Activated naive CD8-positive, alpha-beta T cell treated with anti-CD3 and anti-CD28 coated beads, Interleukin-2, amount 50 U/mL, for 24 hours (primary cell): ENCODE measurements around the gene RASGRF1.
A peak's percentile ranks its signal among the peaks of the same experiment; 100 is the strongest.
"Not testable (repeated sequence)": the region's sequence is repeated elsewhere in the genome, so short reads cannot be mapped to it uniquely, and the experiment has no call there.

Experiments
- ATAC-seq: fragments of 150-1000 bp; cut with Tn5 transposase; one replicate; pipeline ENCODE4 v1.10.0; 2021
- DNase-seq: peaks from one replicate; pipeline ENCODE4 v3.0.0; 2021
- H3K27ac Mint-ChIP-seq: one replicate; pipeline ENCODE4 v1.8.0; 2021; ENCODE audit warnings: mild to moderate bottlenecking, mixed read lengths
- H3K27me3 Mint-ChIP-seq: one replicate; pipeline ENCODE4 v1.8.0; 2021; ENCODE audit warnings: mixed read lengths
- H3K36me3 Mint-ChIP-seq: one replicate; pipeline ENCODE4 v1.8.0; 2021; ENCODE audit warnings: low read depth, mixed read lengths
- H3K4me1 Mint-ChIP-seq: one replicate; pipeline ENCODE4 v1.8.0; 2021; ENCODE audit warnings: mixed read lengths
- H3K4me3 Mint-ChIP-seq: one replicate; pipeline ENCODE4 v1.8.0; 2021; ENCODE audit warnings: mild to moderate bottlenecking, moderate library complexity, mixed read lengths
- H3K9me3 Mint-ChIP-seq: one replicate; pipeline ENCODE4 v1.8.0; 2021; ENCODE audit warnings: mixed read lengths

Gene RASGRF1

DNA sequence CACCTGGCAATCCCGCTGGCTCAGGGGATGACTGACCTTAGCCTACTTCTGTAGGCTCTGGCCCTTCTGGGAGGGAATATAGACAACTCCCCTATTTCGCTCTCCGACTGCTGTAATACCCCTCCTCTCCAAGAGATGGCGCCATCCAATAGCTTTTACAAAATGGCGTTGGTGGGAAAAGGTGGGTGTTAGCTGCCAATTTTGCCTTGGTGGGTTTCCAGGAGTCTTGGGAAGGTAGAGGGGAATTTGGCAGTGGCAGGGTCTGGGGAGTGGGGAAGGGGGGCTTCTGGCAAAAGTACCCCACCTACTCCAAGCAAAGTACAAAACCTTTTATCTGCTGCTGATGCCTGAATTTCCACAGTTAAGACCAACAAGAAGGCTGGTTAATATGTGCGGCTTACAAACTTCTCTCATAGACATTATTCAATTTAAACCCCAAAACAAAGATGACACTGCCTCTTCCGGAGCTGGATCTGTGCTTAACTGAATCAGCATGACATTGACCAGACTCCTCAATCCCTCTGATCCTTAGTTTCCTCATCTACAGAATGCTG lies 62.1 kb downstream of the RASGRF1 start:
- Mint-ChIP-seq H3K27me3 (peaks cover 5% of the 10 kb centered on the region), H3K4me3 (no peak overlapping the region), H3K4me1 (no peaks in the 10 kb centered on the region), H3K9me3 (peaks cover 9% of the 10 kb centered on the region), H3K36me3 (no peaks in the 10 kb centered on the region), H3K27ac (no peak overlapping the region)
- ATAC-seq (no peak), DNase-seq (peak; percentile 50)

GRCh38 chr15:79027532-79028410 lies 62.8 kb downstream of the RASGRF1 start:
- H3K9me3 Mint-ChIP-seq = peaks cover 9% of the 10 kb centered on the region
- peaks cover 5% of the 10 kb centered on the region for H3K27me3 Mint-ChIP-seq
- no peaks in the 10 kb centered on the region for H3K4me1 Mint-ChIP-seq
- DNase-seq = no peak
- no peak for ATAC-seq
- no peak overlapping the region for H3K4me3 Mint-ChIP-seq
- H3K36me3 Mint-ChIP-seq = no peaks in the 10 kb centered on the region
- H3K27ac Mint-ChIP-seq = no peak overlapping the region

GRCh38 chr15:79025802-79026201 lies 64.8 kb downstream of the RASGRF1 start:
- DNase-seq (no peak), ATAC-seq (no peak)
- Mint-ChIP-seq H3K27ac (no peak overlapping the region), H3K27me3 (peaks cover 5% of the 10 kb centered on the region), H3K9me3 (peaks cover 9% of the 10 kb centered on the region), H3K4me3 (no peak overlapping the region), H3K36me3 (no peaks in the 10 kb centered on the region), H3K4me1 (no peaks in the 10 kb centered on the region)

DNA sequence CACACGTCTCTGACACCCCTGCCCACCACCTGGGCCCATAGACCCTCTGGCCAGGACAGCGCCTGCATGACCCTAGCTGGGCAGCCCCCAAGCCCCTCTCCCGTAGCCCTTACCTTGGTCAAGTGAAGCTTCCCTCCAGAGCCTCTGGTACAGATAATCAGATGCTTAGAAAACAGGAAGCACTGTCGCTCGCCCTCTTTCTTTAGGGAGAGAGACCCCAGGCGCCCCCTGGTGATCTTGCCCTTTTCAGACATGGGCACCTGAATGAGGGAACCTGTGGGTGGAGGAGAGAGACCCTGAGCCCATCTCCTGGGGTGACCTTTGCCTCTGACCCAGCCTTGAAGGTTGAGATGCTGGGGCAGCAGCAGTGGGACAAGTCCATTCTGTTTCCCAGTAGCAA lies 65.4 kb downstream of the RASGRF1 start:
- no peak overlapping the region for H3K27ac Mint-ChIP-seq
- H3K4me1 Mint-ChIP-seq = no peaks in the 10 kb centered on the region
- ATAC-seq (no peak), DNase-seq (peak; percentile 27)
- peaks cover 5% of the 10 kb centered on the region for H3K27me3 Mint-ChIP-seq
- H3K4me3 Mint-ChIP-seq = no peak overlapping the region
- H3K9me3 Mint-ChIP-seq = peaks cover 9% of the 10 kb centered on the region
- no peaks in the 10 kb centered on the region for H3K36me3 Mint-ChIP-seq

DNA sequence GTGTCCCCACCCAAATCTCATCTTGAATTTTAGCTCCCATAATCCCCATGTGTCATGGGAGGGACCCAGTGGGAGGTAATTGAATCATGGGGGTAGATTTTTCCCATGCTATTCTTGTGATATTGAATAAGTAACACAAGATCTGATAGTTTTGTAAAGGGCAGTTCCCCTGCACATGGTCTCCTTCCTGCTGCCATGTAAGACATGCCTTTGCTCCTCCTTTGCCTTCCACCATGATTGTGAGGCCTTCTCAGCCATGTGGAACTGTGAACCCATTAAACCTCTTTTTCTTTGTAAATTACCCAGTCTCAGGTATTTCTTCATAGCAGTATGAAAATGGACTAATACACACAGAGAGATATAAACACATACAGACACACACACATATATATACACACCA lies 66.1 kb downstream of the RASGRF1 start:
- DNase-seq, H3K9me3 Mint-ChIP-seq, H3K4me3 Mint-ChIP-seq, H3K27ac Mint-ChIP-seq, H3K4me1 Mint-ChIP-seq, H3K36me3 Mint-ChIP-seq, ATAC-seq, H3K27me3 Mint-ChIP-seq: not testable (repeated sequence)

DNA sequence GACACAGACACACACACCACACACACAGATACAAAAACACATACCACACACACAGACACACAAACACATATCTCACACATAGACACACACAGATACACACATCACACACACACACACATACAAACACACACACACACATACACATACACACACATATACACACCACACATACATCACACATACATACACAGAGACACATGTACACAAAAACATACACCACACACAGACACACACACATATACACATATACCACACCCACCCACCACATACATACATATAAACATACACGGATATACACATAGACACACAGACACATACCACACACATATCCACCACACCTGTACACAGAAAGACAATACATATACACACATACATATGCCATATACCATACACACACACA lies 66.7 kb downstream of the RASGRF1 start:
- Mint-ChIP-seq H3K36me3 (no peaks in the 10 kb centered on the region), H3K27ac (no peak overlapping the region), H3K4me1 (no peaks in the 10 kb centered on the region), H3K27me3 (peaks cover 5% of the 10 kb centered on the region), H3K4me3 (no peak overlapping the region), H3K9me3 (peaks cover 9% of the 10 kb centered on the region)
- no peak for ATAC-seq
- no peak for DNase-seq

GRCh38 chr15:79023546-79023890 lies 67.1 kb downstream of the RASGRF1 start:
- DNase-seq (no peak), ATAC-seq (no peak)
- H3K36me3 Mint-ChIP-seq = no peaks in the 10 kb centered on the region
- H3K4me1 Mint-ChIP-seq = peaks cover under 1% of the 10 kb centered on the region
- peaks cover 5% of the 10 kb centered on the region for H3K27me3 Mint-ChIP-seq
- no peak overlapping the region for H3K4me3 Mint-ChIP-seq
- H3K27ac Mint-ChIP-seq = no peak overlapping the region
- H3K9me3 Mint-ChIP-seq = peaks cover 9% of the 10 kb centered on the region

DNA sequence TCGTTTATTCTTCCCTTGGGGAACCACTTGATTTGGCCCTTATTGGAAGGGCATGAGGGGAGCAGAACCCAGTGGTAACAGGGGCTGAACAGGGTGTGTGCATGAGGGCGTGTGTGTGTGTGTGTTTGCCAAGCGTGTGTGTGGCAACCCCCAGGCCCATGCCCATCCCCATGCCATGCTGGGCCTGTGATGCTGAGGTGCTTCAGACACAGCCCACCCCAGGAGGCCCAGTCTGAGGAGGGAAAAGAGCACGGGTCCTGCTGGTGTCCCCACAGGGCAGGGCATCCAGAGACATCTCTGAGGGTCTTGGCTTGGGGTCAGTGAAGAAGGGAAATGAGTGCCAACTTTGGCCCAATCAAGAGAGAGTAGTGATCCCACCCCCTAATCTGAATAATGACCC lies 71.6 kb downstream of the RASGRF1 start:
- Mint-ChIP-seq H3K4me1 (peaks cover 1% of the 10 kb centered on the region), H3K4me3 (no peak overlapping the region), H3K9me3 (peaks cover 1% of the 10 kb centered on the region), H3K27me3 (no peaks in the 10 kb centered on the region), H3K27ac (no peak overlapping the region), H3K36me3 (no peaks in the 10 kb centered on the region)
- DNase-seq = no peak
- no peak for ATAC-seq

DNA sequence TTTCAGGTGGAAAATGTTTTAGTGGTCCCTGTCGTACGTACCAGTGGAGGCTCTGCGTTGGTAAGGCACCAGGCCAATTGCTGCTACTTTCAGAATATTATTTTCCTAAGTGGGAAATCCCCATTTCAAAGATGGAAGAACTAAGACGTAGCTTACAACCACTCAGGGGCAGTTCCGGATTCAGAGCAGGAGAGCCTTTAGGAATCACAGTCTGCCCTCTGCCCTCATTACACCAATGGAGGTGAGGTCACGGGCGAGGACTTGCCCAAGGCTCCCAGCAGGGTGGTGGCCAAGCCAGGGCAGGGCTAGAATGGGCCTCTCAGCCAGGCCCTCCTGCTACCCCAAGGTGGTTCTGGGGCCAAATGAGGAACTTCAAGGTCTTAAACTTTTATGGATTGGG lies 72.6 kb downstream of the RASGRF1 start:
- H3K4me3 Mint-ChIP-seq = no peak overlapping the region
- H3K36me3 Mint-ChIP-seq = no peaks in the 10 kb centered on the region
- ATAC-seq (no peak), DNase-seq (no peak)
- H3K9me3 Mint-ChIP-seq = no peaks in the 10 kb centered on the region
- peaks cover 1% of the 10 kb centered on the region for H3K4me1 Mint-ChIP-seq
- no peak overlapping the region for H3K27ac Mint-ChIP-seq
- no peaks in the 10 kb centered on the region for H3K27me3 Mint-ChIP-seq

GRCh38 chr15:79016527-79017170 lies 73.9 kb downstream of the RASGRF1 start:
- no peaks in the 10 kb centered on the region for H3K36me3 Mint-ChIP-seq
- ATAC-seq = no peak
- DNase-seq = no peak
- H3K9me3 Mint-ChIP-seq = no peaks in the 10 kb centered on the region
- H3K27ac Mint-ChIP-seq = no peak overlapping the region
- peaks cover 1% of the 10 kb centered on the region for H3K4me1 Mint-ChIP-seq
- H3K27me3 Mint-ChIP-seq = no peaks in the 10 kb centered on the region
- no peak overlapping the region for H3K4me3 Mint-ChIP-seq

DNA sequence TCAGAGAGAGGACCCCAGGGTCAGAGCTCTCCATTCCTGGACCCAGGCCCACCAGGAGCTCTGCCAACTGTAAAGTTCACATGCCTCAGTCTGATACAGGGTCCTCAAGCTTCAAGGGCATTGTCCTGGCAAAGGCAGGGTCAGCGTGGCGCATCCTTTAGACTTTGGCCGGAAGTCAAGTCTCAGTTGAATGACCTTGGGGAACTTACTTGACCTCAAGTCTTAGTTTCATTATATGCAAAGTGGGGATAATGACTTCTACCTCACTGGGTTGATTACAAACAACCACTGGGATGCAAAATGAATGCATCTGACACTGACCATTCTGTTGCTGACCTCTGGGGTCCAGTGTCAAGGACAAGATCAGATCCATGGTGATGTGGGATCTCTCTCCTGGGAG lies 75.2 kb downstream of the RASGRF1 start:
- Mint-ChIP-seq H3K27me3 (no peaks in the 10 kb centered on the region), H3K4me1 (peaks cover 1% of the 10 kb centered on the region), H3K36me3 (no peaks in the 10 kb centered on the region), H3K27ac (no peak overlapping the region), H3K4me3 (no peak overlapping the region), H3K9me3 (no peaks in the 10 kb centered on the region)
- ATAC-seq (no peak), DNase-seq (no peak)

DNA sequence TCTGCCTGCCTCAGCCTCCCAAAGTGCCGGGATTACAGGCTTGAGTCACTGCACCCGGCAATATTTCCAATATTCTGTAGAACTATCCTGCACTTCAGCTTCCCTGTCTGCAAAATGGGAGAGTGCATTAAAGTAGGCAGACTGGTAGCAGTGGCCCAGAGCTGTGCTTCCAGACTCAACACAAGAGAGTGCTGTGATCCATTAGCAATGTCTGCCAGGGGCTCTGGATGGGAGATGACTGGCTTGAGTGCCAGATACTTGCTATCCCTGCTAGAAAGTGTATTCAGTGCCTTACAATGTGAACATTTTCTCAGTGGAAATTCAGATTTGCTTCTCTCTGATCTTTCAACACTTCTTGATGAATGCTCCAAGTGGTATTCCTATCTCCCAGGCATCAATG lies 80.3 kb downstream of the RASGRF1 start:
- H3K9me3 Mint-ChIP-seq = no peaks in the 10 kb centered on the region
- no peaks in the 10 kb centered on the region for H3K36me3 Mint-ChIP-seq
- no peaks in the 10 kb centered on the region for H3K4me1 Mint-ChIP-seq
- no peak overlapping the region for H3K4me3 Mint-ChIP-seq
- ATAC-seq (no peak), DNase-seq (no peak)
- H3K27ac Mint-ChIP-seq = no peak overlapping the region
- peaks cover 2% of the 10 kb centered on the region for H3K27me3 Mint-ChIP-seq

DNA sequence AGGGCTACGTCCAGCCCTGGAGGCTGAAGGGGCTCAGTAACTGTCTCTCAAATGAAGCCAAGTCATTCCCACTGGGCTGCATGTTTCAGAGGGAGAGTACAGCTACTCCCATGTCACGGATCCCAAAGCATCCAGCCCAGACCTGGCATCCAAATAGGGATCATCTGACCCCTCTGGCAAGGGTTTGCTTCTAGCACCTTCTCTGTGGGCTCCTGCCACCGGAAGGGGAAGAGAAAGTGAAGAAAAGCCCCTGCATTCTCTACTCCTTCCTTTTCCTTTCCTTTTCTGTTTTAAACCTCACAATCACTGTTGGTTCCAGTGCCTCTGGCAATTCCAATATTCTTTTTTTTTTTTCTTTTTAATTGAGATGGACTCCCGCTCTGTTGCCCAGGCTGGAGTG lies 81.2 kb downstream of the RASGRF1 start:
- no peaks in the 10 kb centered on the region for H3K36me3 Mint-ChIP-seq
- no peak overlapping the region for H3K4me3 Mint-ChIP-seq
- peaks cover 2% of the 10 kb centered on the region for H3K27me3 Mint-ChIP-seq
- peaks cover 8% of the 10 kb centered on the region for H3K4me1 Mint-ChIP-seq
- H3K27ac Mint-ChIP-seq = no peak overlapping the region
- ATAC-seq (no peak), DNase-seq (no peak)
- no peaks in the 10 kb centered on the region for H3K9me3 Mint-ChIP-seq

DNA sequence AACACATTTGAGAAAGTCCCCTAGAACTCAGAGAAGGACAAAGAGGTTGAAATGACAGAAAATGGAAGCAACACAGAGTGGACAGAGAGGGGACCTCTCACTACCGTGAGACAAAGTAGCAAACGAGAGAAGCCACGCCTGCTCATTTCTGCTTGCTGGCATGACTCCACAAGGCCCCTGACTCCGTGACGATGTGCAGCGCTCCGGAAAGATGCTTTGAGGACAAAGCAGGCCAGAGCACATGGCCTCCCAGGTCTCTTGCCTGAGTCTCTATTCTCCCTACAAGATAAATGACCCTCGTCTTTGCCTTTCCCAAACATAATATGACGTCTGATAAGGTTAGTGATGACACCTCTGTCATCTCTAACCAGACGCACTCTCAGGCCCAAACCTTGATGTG lies 81.9 kb downstream of the RASGRF1 start:
- Mint-ChIP-seq H3K36me3 (no peaks in the 10 kb centered on the region), H3K27me3 (peaks cover 2% of the 10 kb centered on the region), H3K4me3 (no peak overlapping the region), H3K4me1 (peaks cover 14% of the 10 kb centered on the region), H3K27ac (no peak overlapping the region), H3K9me3 (no peaks in the 10 kb centered on the region)
- no peak for DNase-seq
- ATAC-seq = no peak

DNA sequence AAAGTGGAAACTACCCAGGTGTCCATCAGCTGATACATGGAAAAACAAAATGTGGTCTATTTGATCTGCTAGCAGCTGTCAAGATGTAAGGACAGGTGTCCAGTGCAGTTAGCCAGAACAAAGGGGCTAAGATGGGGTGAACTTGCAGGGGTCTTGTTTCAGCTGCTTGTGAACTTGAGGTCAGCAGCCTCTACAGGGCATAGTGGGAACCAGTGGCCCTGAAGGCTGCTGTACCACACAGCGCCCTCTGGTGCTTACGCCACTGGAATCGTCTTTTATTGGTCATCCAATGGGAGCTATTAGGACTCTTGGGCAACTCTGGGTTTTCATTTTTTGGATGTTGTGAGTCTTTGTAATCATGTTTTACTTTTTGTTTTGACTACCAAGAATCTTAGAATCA lies 83.5 kb downstream of the RASGRF1 start:
- no peak overlapping the region for H3K4me3 Mint-ChIP-seq
- ATAC-seq (peak; percentile 44), DNase-seq (peak; percentile 40)
- H3K27ac Mint-ChIP-seq = no peak overlapping the region
- H3K9me3 Mint-ChIP-seq = no peaks in the 10 kb centered on the region
- peaks cover 2% of the 10 kb centered on the region for H3K27me3 Mint-ChIP-seq
- peaks cover 15% of the 10 kb centered on the region for H3K4me1 Mint-ChIP-seq
- H3K36me3 Mint-ChIP-seq = no peaks in the 10 kb centered on the region
